Gastrocnemius medialis (tissue), 4 donors: ENCODE results near the gene ANKRD12. TPM values are rescaled to one million over a fixed set of nuclear protein-coding genes. Genes with fewer than 3 reads are reported as not detected.

ENCODE experiments used
- ATAC-seq, 2 donors: fragments of 150-250 bp; one replicate each; pipeline ENCODE4 v1.9.1; 2016
- DNase-seq, 2 donors: peaks; one replicate each; pipeline ENCODE4 v3.0.0-alpha.2; 2019
- H3K27ac ChIP-seq, 4 donors: fragments of 200-600 bp; sonication (generic); 1 replicate in 1 of 4; 2 replicates in 3 of 4; pipeline ENCODE4 v1.5.1; 2016 to 2018; ENCODE audit warnings: mild to moderate bottlenecking in 2 of 4, moderate library complexity in 1 of 4
- H3K27me3 ChIP-seq, 3 donors: fragments of 200-600 bp; sonication (generic) in 2 of 3; 1 replicate in 1 of 3; 2 replicates in 2 of 3; pipeline versions ENCODE4 v1.5.1 to v1.6.0; 2016 to 2019; ENCODE audit warnings: mild to moderate bottlenecking in 1 of 3, moderate library complexity in 1 of 3
- H3K36me3 ChIP-seq, 2 donors: fragments of 200-600 bp; sonication (generic) in 1 of 2; one replicate each; pipeline ENCODE4 v1.5.1; 2017 to 2018
- H3K4me1 ChIP-seq, 2 donors: fragments of 200-600 bp; sonication (generic) in 1 of 2; one replicate each; pipeline ENCODE4 v1.5.1; 2016 to 2017; ENCODE audit warnings: mild to moderate bottlenecking in 2 of 2
- H3K4me3 ChIP-seq, 4 donors: fragments of 200-600 bp; sonication (generic) in 3 of 4; 1 replicate in 1 of 4; 2 replicates in 3 of 4; pipeline ENCODE4 v1.5.1; 2016 to 2019; ENCODE audit warnings: mild to moderate bottlenecking in 2 of 4
- H3K9me3 ChIP-seq, 3 donors: fragments of 200-600 bp; sonication (generic) in 2 of 3; 1 replicate in 1 of 3; 2 replicates in 2 of 3; pipeline ENCODE4 v1.5.1; 2016 to 2019
- POLR2A ChIP-seq, 2 donors: fragments of 450-650 bp; IDR thresholded peaks; one replicate each; pipeline ENCODE4 v1.6.1; 2017; ENCODE audit warnings: antibody characterized with exemption in 2 of 2, mild to moderate bottlenecking in 2 of 2, moderate library complexity in 2 of 2
- in situ Hi-C, 4 donors: fragments of 200-750 bp; cut with MboI; loops; one replicate each; pipeline versions ENCODE4 v1.15.0 to v1.8.0; 2017; ENCODE audit warnings: low sequenced_read_pairs in 4 of 4
- intact Hi-C: fragments of 100-400 bp; cut with DNase I; formaldehyde crosslinking; loops from one replicate; pipeline ENCODE4 v1.15.1; 2023; ENCODE audit warnings: low total_unique reads
- total RNA-seq, 4 donors: library from RNA; depleted of rRNA; stranded (reverse); fragments of >200 nt; gene quantifications; one replicate each; pipeline versions ENCODE4 v1.1.0 to v1.2.3, GENCODE V29; 2016
- TF ChIP-seq, protein P1 (sequence below), 5 experiments: fragments of 450-650 bp in 3 of 5; fragments of 200-600 bp in 2 of 5; sonication (generic) in 2 of 5; IDR thresholded peaks in 4 of 5; conservative IDR thresholded peaks in 1 of 5; 1 replicate in 4 of 5; 2 replicates in 1 of 5; pipeline ENCODE4 v1.5.1; 2016 to 2019; ENCODE audit warnings: antibody characterized with exemption in 5 of 5, mild to moderate bottlenecking in 3 of 5, moderate library complexity in 3 of 5

Gene ANKRD12
- total RNA-seq, 4 donors from 2014 or later, result 26.9 to 40.1 (median 36.7) TPM

DNA sequence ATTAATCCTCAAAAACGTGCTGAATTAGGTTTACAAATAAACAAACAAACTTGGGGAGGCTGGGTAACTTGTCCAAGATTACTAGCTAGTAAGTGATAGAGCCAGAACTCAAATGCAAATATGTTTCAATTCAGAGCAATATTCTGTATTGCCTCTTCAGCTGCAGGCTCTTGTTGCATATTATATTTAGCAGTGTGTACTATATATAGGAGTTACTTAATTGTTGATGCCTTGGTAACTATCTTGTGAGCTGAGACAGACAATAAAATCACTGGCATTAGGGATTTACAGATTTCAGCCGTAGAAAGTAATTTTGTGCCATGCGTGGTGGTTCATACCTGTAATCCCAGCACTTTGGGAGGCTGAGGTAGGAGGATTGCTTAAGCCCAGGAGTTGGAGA is 10.2 kb upstream of the ANKRD12 start:
- H3K27ac ChIP-seq, result peak overlapping the region; percentile 92 to 98 (median 98)
- intact Hi-C loops (no loop called here), in situ Hi-C loops (no loop called here)
- no peak for TF ChIP-seq POLR2A (IDR thresholded peaks at IDR 0.05)
- TF ChIP-seq, protein P1, sequence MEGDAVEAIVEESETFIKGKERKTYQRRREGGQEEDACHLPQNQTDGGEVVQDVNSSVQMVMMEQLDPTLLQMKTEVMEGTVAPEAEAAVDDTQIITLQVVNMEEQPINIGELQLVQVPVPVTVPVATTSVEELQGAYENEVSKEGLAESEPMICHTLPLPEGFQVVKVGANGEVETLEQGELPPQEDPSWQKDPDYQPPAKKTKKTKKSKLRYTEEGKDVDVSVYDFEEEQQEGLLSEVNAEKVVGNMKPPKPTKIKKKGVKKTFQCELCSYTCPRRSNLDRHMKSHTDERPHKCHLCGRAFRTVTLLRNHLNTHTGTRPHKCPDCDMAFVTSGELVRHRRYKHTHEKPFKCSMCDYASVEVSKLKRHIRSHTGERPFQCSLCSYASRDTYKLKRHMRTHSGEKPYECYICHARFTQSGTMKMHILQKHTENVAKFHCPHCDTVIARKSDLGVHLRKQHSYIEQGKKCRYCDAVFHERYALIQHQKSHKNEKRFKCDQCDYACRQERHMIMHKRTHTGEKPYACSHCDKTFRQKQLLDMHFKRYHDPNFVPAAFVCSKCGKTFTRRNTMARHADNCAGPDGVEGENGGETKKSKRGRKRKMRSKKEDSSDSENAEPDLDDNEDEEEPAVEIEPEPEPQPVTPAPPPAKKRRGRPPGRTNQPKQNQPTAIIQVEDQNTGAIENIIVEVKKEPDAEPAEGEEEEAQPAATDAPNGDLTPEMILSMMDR (IDR thresholded peaks at IDR 0.05 in 4 of 5, conservative IDR thresholded peaks at IDR 0.05 in 1 of 5), result no peak
- H3K4me1 ChIP-seq, result peaks cover 58 to 73% of the 10 kb centered on the region in 2 donors
- no peaks in the 10 kb centered on the region for H3K9me3 ChIP-seq
- ATAC-seq (peak; percentile 96 to 98), DNase-seq (no peak)
- H3K36me3 ChIP-seq, result peaks cover 0 to 43% of the 10 kb centered on the region in 2 donors
- no peaks in the 10 kb centered on the region for H3K27me3 ChIP-seq
- H3K4me3 ChIP-seq, result peak overlapping the region in 2 of 4 donors; percentile 0 to 15

DNA sequence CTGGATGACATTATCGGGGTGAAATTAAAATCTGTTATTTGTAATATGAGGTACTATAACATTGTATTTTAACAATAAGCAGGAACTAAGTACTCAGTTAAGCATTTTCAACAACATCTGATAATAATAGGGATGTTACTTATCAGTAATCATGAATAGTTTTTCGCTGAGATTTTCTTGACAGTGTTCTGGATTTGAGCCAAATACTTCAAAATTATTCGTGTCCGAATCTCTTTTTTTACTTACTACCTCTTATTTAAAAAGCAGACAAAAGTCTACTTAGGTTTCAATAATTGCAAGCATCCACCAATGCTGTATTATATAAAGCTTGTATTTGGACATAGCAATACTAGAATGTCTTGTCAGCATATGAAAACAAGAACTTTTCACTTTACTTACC is 6.4 kb upstream of the ANKRD12 start:
- Histone ChIP-seq H3K36me3 (peaks cover 0 to 52% of the 10 kb centered on the region in 2 donors), H3K4me1 (peaks cover 60 to 79% of the 10 kb centered on the region in 2 donors)

DNA sequence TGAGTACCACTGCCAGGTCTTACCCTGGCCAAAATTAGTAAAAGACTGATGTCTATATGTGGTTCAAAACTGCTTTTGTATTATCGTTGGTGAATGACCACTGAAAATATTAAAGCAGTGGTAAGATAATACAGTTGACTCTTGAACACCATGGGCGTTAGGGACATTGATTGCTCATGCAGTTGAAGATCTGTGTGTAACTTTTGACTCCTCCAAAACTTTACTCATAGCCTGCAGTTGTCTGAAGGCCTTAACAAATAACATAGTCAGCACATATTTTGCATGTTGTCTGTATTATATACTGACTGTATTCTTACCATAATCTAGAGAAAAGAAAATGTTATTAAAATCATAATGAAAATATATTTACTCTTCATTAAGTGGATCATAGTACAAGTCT is 5.8 kb upstream of the ANKRD12 start:
- ATAC-seq, result peak; percentile 37 to 41
- Histone ChIP-seq H3K27me3 (no peaks in the 10 kb centered on the region), H3K4me3 (no peak overlapping the region), H3K36me3 (peaks cover 0 to 52% of the 10 kb centered on the region in 2 donors), H3K9me3 (no peaks in the 10 kb centered on the region), H3K27ac (peak overlapping the region; percentile 92 to 98 (median 98)), H3K4me1 (peaks cover 62 to 80% of the 10 kb centered on the region in 2 donors)
- no peak for DNase-seq
- in situ Hi-C loops, result no loop called here
- TF ChIP-seq, protein P1 (IDR thresholded peaks at IDR 0.05 in 4 of 5, conservative IDR thresholded peaks at IDR 0.05 in 1 of 5), result no peak
- no peak for TF ChIP-seq POLR2A (IDR thresholded peaks at IDR 0.05)
- intact Hi-C loops, result loop anchor here (10.0 kb wide), 2 partner anchors 1566 to 1896 kb away; partner anchors contain the start of genes LRRC30 and PTPRM

More for the DNA sequence above, 6.4 kb upstream of the ANKRD12 start:
- no peaks in the 10 kb centered on the region for H3K27me3 ChIP-seq
- TF ChIP-seq POLR2A (IDR thresholded peaks at IDR 0.05), result no peak
- TF ChIP-seq, protein P1 (IDR thresholded peaks at IDR 0.05 in 4 of 5, conservative IDR thresholded peaks at IDR 0.05 in 1 of 5), result no peak
- ATAC-seq, result no peak
- peak overlapping the region; percentile 92 to 98 (median 98) for H3K27ac ChIP-seq
- intact Hi-C loops, result loop anchor here (10.0 kb wide), 2 partner anchors 1565 to 1895 kb away; partner anchors contain the start of genes LRRC30 and PTPRM
- H3K9me3 ChIP-seq, result no peaks in the 10 kb centered on the region
- in situ Hi-C loops, result no loop called here
- DNase-seq, result no peak
- H3K4me3 ChIP-seq, result no peak overlapping the region

DNA sequence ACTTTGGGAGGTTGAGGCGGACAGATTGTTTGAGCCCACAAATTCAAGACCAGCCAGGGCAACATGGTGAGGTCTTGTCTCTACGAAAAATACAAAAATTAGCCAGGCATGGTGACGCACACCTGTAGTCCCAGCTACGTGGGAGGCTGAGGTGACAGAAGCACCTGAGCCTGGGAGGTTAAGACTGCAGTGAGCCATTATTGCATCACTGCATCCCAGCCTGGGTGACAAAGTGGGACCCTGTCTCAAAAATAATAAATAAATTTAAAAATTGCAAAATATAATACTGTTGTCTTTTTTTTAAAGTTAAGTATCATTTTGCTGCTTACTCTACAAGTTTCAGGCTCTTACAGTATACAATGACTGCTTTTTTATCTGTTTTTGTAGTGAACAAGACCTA is 4.0 kb upstream of the ANKRD12 start:
- Histone ChIP-seq H3K27me3 (no peaks in the 10 kb centered on the region), H3K9me3 (no peaks in the 10 kb centered on the region), H3K36me3 (peaks cover 0 to 46% of the 10 kb centered on the region in 2 donors), H3K4me1 (peaks cover 47 to 64% of the 10 kb centered on the region in 2 donors), H3K4me3 (no peak overlapping the region), H3K27ac (peak overlapping the region; percentile 92 to 98 (median 98))
- in situ Hi-C loops, result no loop called here
- TF ChIP-seq, protein P1 (IDR thresholded peaks at IDR 0.05 in 4 of 5, conservative IDR thresholded peaks at IDR 0.05 in 1 of 5), result no peak
- TF ChIP-seq POLR2A (IDR thresholded peaks at IDR 0.05), result no peak
- no peak for DNase-seq
- intact Hi-C loops, result loop anchor here (10.0 kb wide), 2 partner anchors 1568 to 1898 kb away; partner anchors contain the start of genes LRRC30 and PTPRM
- no peak for ATAC-seq
